AG09309 (cell line): ENCODE measurements around the gene POLE3.
A peak's percentile ranks its signal among the peaks of the same experiment; 100 is the strongest.
"Not testable (repeated sequence)": the region's sequence is repeated elsewhere in the genome, so short reads cannot be mapped to it uniquely, and the experiment has no call there.

Experiments used
- DNase-seq: peaks from one replicate; pipeline ENCODE4 v3.0.0-alpha.2; 2010; ENCODE audit warnings: low read depth
- H3K4me3 ChIP-seq: 2 replicates; pipeline ENCODE4 v1.5.1; 2011; ENCODE audit warnings: mild to moderate bottlenecking, low read depth, low read length, moderate library complexity; ENCODE audit not compliant: control insufficient read depth
- TF ChIP-seq, protein P1 (sequence below): IDR thresholded peaks from 2 replicates; pipeline ENCODE4 v1.5.1; 2011; ENCODE audit warnings: mild to moderate bottlenecking, low read depth, low read length, inconsistent platforms; ENCODE audit not compliant: insufficient read depth, control insufficient read depth; ENCODE audit errors: missing control alignments

Gene POLE3

GRCh38 chr9:113386571-113387393 lies 23.7 kb downstream of the POLE3 start:
- H3K4me3 ChIP-seq, result no peak overlapping the region
- DNase-seq, result no peak
- TF ChIP-seq, protein P1, sequence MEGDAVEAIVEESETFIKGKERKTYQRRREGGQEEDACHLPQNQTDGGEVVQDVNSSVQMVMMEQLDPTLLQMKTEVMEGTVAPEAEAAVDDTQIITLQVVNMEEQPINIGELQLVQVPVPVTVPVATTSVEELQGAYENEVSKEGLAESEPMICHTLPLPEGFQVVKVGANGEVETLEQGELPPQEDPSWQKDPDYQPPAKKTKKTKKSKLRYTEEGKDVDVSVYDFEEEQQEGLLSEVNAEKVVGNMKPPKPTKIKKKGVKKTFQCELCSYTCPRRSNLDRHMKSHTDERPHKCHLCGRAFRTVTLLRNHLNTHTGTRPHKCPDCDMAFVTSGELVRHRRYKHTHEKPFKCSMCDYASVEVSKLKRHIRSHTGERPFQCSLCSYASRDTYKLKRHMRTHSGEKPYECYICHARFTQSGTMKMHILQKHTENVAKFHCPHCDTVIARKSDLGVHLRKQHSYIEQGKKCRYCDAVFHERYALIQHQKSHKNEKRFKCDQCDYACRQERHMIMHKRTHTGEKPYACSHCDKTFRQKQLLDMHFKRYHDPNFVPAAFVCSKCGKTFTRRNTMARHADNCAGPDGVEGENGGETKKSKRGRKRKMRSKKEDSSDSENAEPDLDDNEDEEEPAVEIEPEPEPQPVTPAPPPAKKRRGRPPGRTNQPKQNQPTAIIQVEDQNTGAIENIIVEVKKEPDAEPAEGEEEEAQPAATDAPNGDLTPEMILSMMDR, result no peak

- no peak for DNase-seq
- TF ChIP-seq, protein P1, result no peak
- no peak overlapping the region for H3K4me3 ChIP-seq
These were observed 28.5 kb downstream of the POLE3 start for GRCh38 chr9:113381909-113382411.

- not testable (repeated sequence) for DNase-seq, H3K4me3 ChIP-seq
These were observed 29.0 kb downstream of the POLE3 start for GRCh38 chr9:113381441-113381840.

DNA sequence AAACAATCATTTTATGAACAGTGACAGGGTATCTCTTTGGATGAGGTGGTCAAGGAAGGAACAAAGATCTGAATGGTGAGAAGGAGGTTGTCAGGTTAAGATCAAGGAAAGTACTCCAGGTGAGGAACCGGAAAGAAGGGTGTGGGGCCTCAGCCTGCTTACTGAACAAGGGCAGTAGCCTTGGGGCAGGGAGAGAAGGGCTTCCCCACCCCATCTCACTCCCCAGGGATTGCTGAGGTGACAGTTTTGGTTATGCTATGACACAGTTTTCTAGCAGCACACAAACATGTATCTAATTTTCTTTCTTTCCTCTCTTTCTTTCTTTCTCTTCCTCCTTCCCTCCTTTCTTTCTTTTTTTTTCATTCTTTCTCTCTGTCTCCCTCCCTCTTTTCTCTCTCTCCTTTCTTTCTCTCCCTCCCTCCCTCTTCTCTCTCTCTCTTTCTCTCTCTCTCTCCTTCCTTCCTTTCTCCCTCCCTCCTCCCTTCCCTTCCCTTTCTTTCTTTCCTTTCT lies 29.6 kb downstream of the POLE3 start:
- no peak overlapping the region for H3K4me3 ChIP-seq
- TF ChIP-seq, protein P1, result no peak
- no peak for DNase-seq

DNA sequence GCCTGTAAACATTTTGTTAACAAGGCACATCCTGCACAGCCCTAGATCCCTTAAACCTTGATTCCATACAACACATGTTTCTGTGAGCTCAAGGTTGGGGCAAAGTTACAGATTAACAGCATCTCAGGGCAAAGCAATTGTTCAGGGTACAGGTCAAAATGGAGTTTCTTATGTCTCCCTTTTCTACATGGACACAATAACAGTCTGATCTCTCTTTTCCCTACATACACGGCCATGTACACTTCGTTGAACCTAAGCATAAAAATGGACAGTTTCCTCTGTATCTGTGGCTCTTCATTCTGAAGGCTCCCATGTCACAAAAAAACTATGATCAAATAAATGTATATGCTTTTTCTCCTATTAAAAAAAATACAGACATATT lies 30.7 kb downstream of the POLE3 start:
- not testable (repeated sequence) for DNase-seq, H3K4me3 ChIP-seq

- H3K4me3 ChIP-seq, DNase-seq: not testable (repeated sequence)
These were observed 31.2 kb downstream of the POLE3 start for GRCh38 chr9:113379094-113379828.

- DNase-seq, result no peak
- peak within 1 kb of the TSS; percentile 82 for H3K4me3 ChIP-seq
- TF ChIP-seq, protein P1, result no peak
These were observed 33.6 kb downstream of the POLE3 start, which contains the start of gene HDHD3 for GRCh38 chr9:113376634-113377567. Gene HDHD3, minus strand, starts transcription at chr9:113376986. Its CDS starts 2,632 bp downstream, at chr9:113374354.
